HepG2 (cell line): Measurements from ENCODE around the gene DPH6. TPM values are rescaled to one million over a fixed set of nuclear protein-coding genes. Genes with fewer than 3 reads are reported as not detected.

Experiments
- ATAC-seq: fragments of 200-7000 bp; cut with Tn5 transposase; 3 replicates; pipeline ENCODE4 v1.9.1; 2020; ENCODE audit warnings: mild to moderate bottlenecking, moderate library complexity
- BruUV-seq: library from RNA; stranded (reverse); fragments of 400-500 nt; replicated peaks from 2 replicates; lab custom pipeline; 2021; lab: Mats Ljungman, UMichigan
- CTCF ChIA-PET: fragments of 300-600 bp; formaldehyde crosslinking; extraction: SDS; loops from one replicate; lab custom pipeline; 2021; ENCODE audit warnings: low total read pairs, inconsistent platforms, low intra/inter-chr PET ratio; lab: Yijun Ruan, JAX
- POLR2A ChIA-PET: fragments of 350-600 bp; sonication (Branson Sonifier 250); formaldehyde crosslinking; loops from one replicate; lab custom pipeline; 2020; ENCODE audit warnings: antibody characterized with exemption, inconsistent platforms; lab: Yijun Ruan, JAX
- DNase-seq: peaks from one replicate; pipeline ENCODE4 v3.0.0-alpha.2; 2015; ENCODE audit warnings: low spot score
- FAIRE-seq: peaks from 3 replicates; lab custom pipeline; 2011; peaks lifted over from hg19 to GRCh38; lab: Jason Lieb, UNC
- H2AFZ ChIP-seq: one replicate; pipeline ENCODE4 v1.6.1; 2011; ENCODE audit warnings: low read length, inconsistent platforms
- H3K27ac ChIP-seq: fragments of 300-600 bp; 3 replicates; pipeline ENCODE4 v1.8.0; 2011; ENCODE audit warnings: mixed run types, mild to moderate bottlenecking, mixed read lengths, low read length, inconsistent platforms; ENCODE audit not compliant: insufficient read depth; ENCODE audit errors: extremely low read length
- H3K27me3 ChIP-seq, 2 experiments: fragments of 200-600 bp in 1 of 2; 2 replicates in 1 of 2; 3 replicates in 1 of 2; pipeline versions ENCODE4 v1.6.0 to v1.8.0; 2011; ENCODE audit warnings: low read length in 2 of 2, mild to moderate bottlenecking in 2 of 2, moderate library complexity in 2 of 2, inconsistent platforms in 1 of 2; ENCODE audit not compliant: insufficient read depth in 2 of 2, control insufficient read depth in 1 of 2
- H3K36me3 ChIP-seq, 2 experiments: fragments of 200-600 bp in 1 of 2; replicated peaks in 1 of 2; 2 replicates in 1 of 2; 3 replicates in 1 of 2; pipeline versions ENCODE4 v1.5.1 to v1.8.0; 2011; ENCODE audit warnings: low read length in 2 of 2, inconsistent platforms in 1 of 2; ENCODE audit not compliant: insufficient read depth in 2 of 2, control insufficient read depth in 1 of 2
- H3K4me1 ChIP-seq: 2 replicates; pipeline ENCODE4 v1.5.1; 2012; ENCODE audit warnings: low read length, inconsistent platforms; ENCODE audit not compliant: insufficient read depth
- H3K4me2 ChIP-seq: 2 replicates; pipeline ENCODE4 v1.6.0; 2011; ENCODE audit warnings: low read depth, low read length, inconsistent platforms
- H3K4me3 ChIP-seq, 3 experiments: fragments of 200-600 bp in 1 of 3; sonication (generic), shearing (Covaris generic) in 1 of 3; replicated peaks in 1 of 3; 2 replicates each; pipeline ENCODE4 v1.5.1; 2011 to 2016; ENCODE audit warnings: low read length in 3 of 3, inconsistent platforms in 2 of 3, low read depth in 2 of 3, mild to moderate bottlenecking in 2 of 3, control low read depth in 1 of 3, mixed read lengths in 1 of 3; ENCODE audit not compliant: insufficient read depth in 1 of 3
- H3K79me2 ChIP-seq: one replicate; pipeline ENCODE4 v1.6.1; 2011; ENCODE audit warnings: low read length, inconsistent platforms; ENCODE audit not compliant: insufficient read depth
- H3K9ac ChIP-seq: 2 replicates; pipeline ENCODE4 v1.6.0; 2011; ENCODE audit warnings: mild to moderate bottlenecking, low read depth, low read length, inconsistent platforms; ENCODE audit not compliant: insufficient read depth
- H3K9me3 ChIP-seq: 2 replicates; pipeline ENCODE4 v1.5.1; 2012; ENCODE audit warnings: mild to moderate bottlenecking, low read length
- H4K20me1 ChIP-seq: 2 replicates; pipeline ENCODE4 v1.6.0; 2011; ENCODE audit warnings: inconsistent platforms, mild to moderate bottlenecking, low read length, moderate library complexity; ENCODE audit not compliant: insufficient read depth
- CC2D1A ChIP-seq: sonication (generic); formaldehyde crosslinking; IDR thresholded peaks from 2 replicates; pipeline ENCODE4 v1.8.1; 2023; ENCODE audit warnings: mild to moderate bottlenecking, missing genetic modification reagents
- FOSL1 ChIP-seq: sonication (generic); formaldehyde crosslinking; IDR thresholded peaks from 2 replicates; pipeline ENCODE4 v1.9.0; 2021; ENCODE audit warnings: missing genetic modification reagents, borderline replicate concordance
- MBD4 ChIP-seq: IDR thresholded peaks from 2 replicates; pipeline ENCODE4 v1.6.1; 2012; ENCODE audit warnings: low read length, inconsistent platforms, borderline replicate concordance
- NCOA1 ChIP-seq: sonication (generic); formaldehyde crosslinking; IDR thresholded peaks from 2 replicates; pipeline ENCODE4 v1.9.0; 2021; ENCODE audit warnings: missing genetic modification reagents
- NONO ChIP-seq, 2 experiments: fragments of 450-650 bp in 1 of 2; sonication (generic) in 1 of 2; formaldehyde crosslinking in 1 of 2; IDR thresholded peaks in 1 of 2; conservative IDR thresholded peaks in 1 of 2; 2 replicates each; pipeline versions ENCODE4 v1.6.1 to v1.8.0; 2017 to 2022; ENCODE audit warnings: mild to moderate bottlenecking in 1 of 2, missing genetic modification reagents in 1 of 2, moderate library complexity in 1 of 2
- SRSF1 ChIP-seq: fragments of 200-400 bp; formaldehyde crosslinking; optimal IDR thresholded peaks from 2 replicates; pipeline ENCODE3; 2017; ENCODE audit warnings: mild to moderate bottlenecking, low read depth, low read length, moderate library complexity
- TRIM24 ChIP-seq: sonication (generic); formaldehyde crosslinking; IDR thresholded peaks from 2 replicates; pipeline ENCODE4 v1.8.0; 2022; ENCODE audit warnings: mild to moderate bottlenecking, missing genetic modification reagents
- ZNF121 ChIP-seq: sonication (generic); formaldehyde crosslinking; IDR thresholded peaks from 2 replicates; pipeline ENCODE4 v1.5.0; 2020; ENCODE audit warnings: mild to moderate bottlenecking, missing genetic modification reagents
- ZNF234 ChIP-seq: sonication (generic); formaldehyde crosslinking; conservative IDR thresholded peaks from 2 replicates; pipeline ENCODE4 v1.5.1; 2020; ENCODE audit warnings: mild to moderate bottlenecking, missing genetic modification reagents
- ZNF644 ChIP-seq: IDR thresholded peaks from 2 replicates; pipeline ENCODE4 v1.6.1; 2016; ENCODE audit warnings: low read depth
- WGBS: methylation state at CpG from one replicate; pipeline ENCODE4 v1.1.6; 2017; ENCODE audit warnings: low lambda C conversion rate; 5-methylcytosine and 5-hydroxymethylcytosine counted together
- in situ Hi-C: cut with HindIII; loops from 2 replicates; pipeline ENCODE4 v1.10.0; 2017; ENCODE audit warnings: low pct_unique_long_range_greater_than_20kb; ENCODE audit not compliant: extremely low pct_ligation_motif_present
- intact Hi-C: fragments of 100-400 bp; cut with micrococcal nuclease; formaldehyde crosslinking; loops from one replicate; pipeline ENCODE4 v1.10.0; 2022; ENCODE audit not compliant: unreplicated experiment
- polyA plus RNA-seq, 8 experiments: library from polyadenylated mRNA; depleted of rRNA in 3 of 8; stranded (reverse) in 7 of 8; unstranded in 1 of 8; fragments of >200 nt; fragmentation: Illumina TruSeq in 4 of 8; extraction: Trizol in 4 of 8; gene quantifications; 2 replicates each; pipeline versions ENCODE4 v1.2.1 to v1.2.3, GENCODE V29; 2011 to 2016; ENCODE audit warnings: low read depth in 4 of 8, missing spikeins in 1 of 8, mixed read lengths in 1 of 8; ENCODE audit not compliant: insufficient read depth in 1 of 8
- total RNA-seq, 5 experiments: library from RNA; depleted of rRNA; stranded (reverse); fragments of >200 nt; fragmentation: Illumina TruSeq; extraction: Trizol; gene quantifications; 2 replicates each; pipeline ENCODE4 v1.2.3, GENCODE V29; 2016; ENCODE audit warnings: low read depth in 1 of 5
- TF ChIP-seq, protein P1 (sequence below): sonication (generic); formaldehyde crosslinking; IDR thresholded peaks from 2 replicates; pipeline ENCODE4 v1.8.0; 2022; ENCODE audit warnings: missing genetic modification reagents, mild to moderate bottlenecking, borderline replicate concordance
- TF ChIP-seq, protein P2 (sequence below): sonication (generic); formaldehyde crosslinking; IDR thresholded peaks from 2 replicates; pipeline ENCODE4 v1.4.0; 2020; ENCODE audit warnings: low read depth, mild to moderate bottlenecking, missing genetic modification reagents
- TF ChIP-seq, protein P3 (sequence below): sonication (generic); formaldehyde crosslinking; IDR thresholded peaks from 2 replicates; pipeline ENCODE4 v1.5.1; 2020; ENCODE audit warnings: mild to moderate bottlenecking, missing genetic modification reagents, borderline replicate concordance

DPH6 gene
- total and polyA plus RNA-seq, 2 of the 13 experiments (the other 11 are each of a cell fraction or from before 2014, with no cell fraction given) = 10.2 to 25.8 TPM

DNA sequence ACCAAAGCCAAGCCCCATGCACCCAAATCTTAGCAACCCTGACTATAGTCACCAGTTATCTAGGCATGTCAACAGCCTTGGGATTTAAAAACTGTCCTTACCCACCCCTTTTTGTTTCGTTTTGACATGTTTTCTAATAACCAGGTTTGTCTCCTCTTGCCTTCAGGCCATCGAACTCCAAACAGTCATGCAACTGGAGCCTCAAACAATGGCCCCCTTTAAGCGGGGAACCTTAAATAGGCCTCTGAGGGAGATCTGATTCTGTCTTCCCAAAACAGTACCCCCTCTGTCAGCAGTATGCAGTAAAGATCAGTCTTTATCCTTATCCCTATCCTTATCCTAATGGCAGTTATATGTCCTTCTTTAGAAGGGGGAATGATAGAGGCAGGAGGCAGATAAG lies 105.7 kb downstream of the DPH6 start:
- Histone ChIP-seq H4K20me1 (no peaks in the 10 kb centered on the region), H2AFZ (no peak overlapping the region), H3K27me3 (no peaks in the 10 kb centered on the region), H3K9me3 (no peaks in the 10 kb centered on the region), H3K79me2 (no peaks in the 10 kb centered on the region), H3K9ac (no peak overlapping the region), H3K27ac (no peak overlapping the region), H3K4me1 (no peaks in the 10 kb centered on the region), H3K36me3 (no peaks in the 10 kb centered on the region), H3K4me3 (no peak overlapping the region), H3K4me2 (no peak overlapping the region)
- no peak for ATAC-seq
- intact Hi-C loops = no loop called here
- ChIA-PET CTCF (no interaction called here), POLR2A (no interaction called here)
- in situ Hi-C loops = no loop called here
- FAIRE-seq = no peak
- no peak for DNase-seq
- no TSS peak for BruUV-seq
- TF ChIP-seq, protein P1, sequence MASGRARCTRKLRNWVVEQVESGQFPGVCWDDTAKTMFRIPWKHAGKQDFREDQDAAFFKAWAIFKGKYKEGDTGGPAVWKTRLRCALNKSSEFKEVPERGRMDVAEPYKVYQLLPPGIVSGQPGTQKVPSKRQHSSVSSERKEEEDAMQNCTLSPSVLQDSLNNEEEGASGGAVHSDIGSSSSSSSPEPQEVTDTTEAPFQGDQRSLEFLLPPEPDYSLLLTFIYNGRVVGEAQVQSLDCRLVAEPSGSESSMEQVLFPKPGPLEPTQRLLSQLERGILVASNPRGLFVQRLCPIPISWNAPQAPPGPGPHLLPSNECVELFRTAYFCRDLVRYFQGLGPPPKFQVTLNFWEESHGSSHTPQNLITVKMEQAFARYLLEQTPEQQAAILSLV (CRISPR knock-in tag) = no peak
- TF ChIP-seq FOSL1 (no peak), NONO (IDR thresholded peaks at IDR 0.05) (no peak), NONO (CRISPR knock-in tag; conservative IDR thresholded peaks at IDR 0.05) (no peak), ZNF644 (CRISPR knock-in tag) (no peak), NCOA1 (CRISPR knock-in tag) (no peak), ZNF121 (CRISPR knock-in tag) (no peak), ZNF234 (CRISPR knock-in tag) (no peak), CC2D1A (CRISPR knock-in tag) (no peak), MBD4 (no peak), SRSF1 (no peak), TRIM24 (CRISPR knock-in tag) (no peak)
- TF ChIP-seq, protein P2, sequence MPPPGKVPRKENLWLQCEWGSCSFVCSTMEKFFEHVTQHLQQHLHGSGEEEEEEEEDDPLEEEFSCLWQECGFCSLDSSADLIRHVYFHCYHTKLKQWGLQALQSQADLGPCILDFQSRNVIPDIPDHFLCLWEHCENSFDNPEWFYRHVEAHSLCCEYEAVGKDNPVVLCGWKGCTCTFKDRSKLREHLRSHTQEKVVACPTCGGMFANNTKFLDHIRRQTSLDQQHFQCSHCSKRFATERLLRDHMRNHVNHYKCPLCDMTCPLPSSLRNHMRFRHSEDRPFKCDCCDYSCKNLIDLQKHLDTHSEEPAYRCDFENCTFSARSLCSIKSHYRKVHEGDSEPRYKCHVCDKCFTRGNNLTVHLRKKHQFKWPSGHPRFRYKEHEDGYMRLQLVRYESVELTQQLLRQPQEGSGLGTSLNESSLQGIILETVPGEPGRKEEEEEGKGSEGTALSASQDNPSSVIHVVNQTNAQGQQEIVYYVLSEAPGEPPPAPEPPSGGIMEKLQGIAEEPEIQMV (CRISPR knock-in tag) = no peak
- TF ChIP-seq, protein P3, sequence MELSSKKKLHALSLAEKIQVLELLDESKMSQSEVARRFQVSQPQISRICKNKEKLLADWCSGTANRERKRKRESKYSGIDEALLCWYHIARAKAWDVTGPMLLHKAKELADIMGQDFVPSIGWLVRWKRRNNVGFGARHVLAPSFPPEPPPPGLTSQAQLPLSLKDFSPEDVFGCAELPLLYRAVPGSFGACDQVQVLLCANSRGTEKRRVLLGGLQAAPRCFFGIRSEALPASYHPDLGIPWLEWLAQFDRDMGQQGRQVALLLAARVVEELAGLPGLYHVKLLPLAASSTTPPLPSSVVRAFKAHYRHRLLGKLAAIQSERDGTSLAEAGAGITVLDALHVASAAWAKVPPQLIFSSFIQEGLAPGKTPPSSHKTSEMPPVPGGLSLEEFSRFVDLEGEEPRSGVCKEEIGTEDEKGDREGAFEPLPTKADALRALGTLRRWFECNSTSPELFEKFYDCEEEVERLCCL (CRISPR knock-in tag) = no peak
- 91% methylated on average over 3 of the region's 3 CpGs for WGBS
